Superior temporal gyrus (tissue), 1 donor: Measurements from ENCODE around the gene FKBP15.
A peak's percentile ranks its signal among the peaks of the same experiment; 100 is the strongest.

ENCODE experiments used
- DNase-seq: peaks from one replicate; pipeline ENCODE4 v3.0.0-alpha.2; 2016; ENCODE audit errors: extremely low spot score

FKBP15 gene

GRCh38 chr9:113184539-113184938, 36.5 kb downstream of the FKBP15 start:
- no peak for DNase-seq

GRCh38 chr9:113183956-113184488, 37.1 kb downstream of the FKBP15 start:
- DNase-seq, result no peak

GRCh38 chr9:113181165-113181564, 39.9 kb downstream of the FKBP15 start:
- no peak for DNase-seq

- no peak for DNase-seq
Observed at GRCh38 chr9:113179839-113180238, 41.2 kb downstream of the FKBP15 start.

GRCh38 chr9:113178087-113178486, 43.0 kb downstream of the FKBP15 start:
- DNase-seq, result no peak

- DNase-seq, result no peak
Observed at GRCh38 chr9:113177251-113177650, 43.8 kb downstream of the FKBP15 start.

- no peak for DNase-seq
Observed at GRCh38 chr9:113176803-113177202, 44.3 kb downstream of the FKBP15 start.

GRCh38 chr9:113173341-113173740, 47.7 kb downstream of the FKBP15 start:
- DNase-seq, result no peak

GRCh38 chr9:113168809-113169208, 52.3 kb downstream of the FKBP15 start:
- DNase-seq, result no peak

GRCh38 chr9:113166039-113166438, 55.0 kb downstream of the FKBP15 start:
- DNase-seq, result no peak

- DNase-seq, result peak; percentile 87
Observed at GRCh38 chr9:113164536-113165300, 56.4 kb downstream of the FKBP15 start.

GRCh38 chr9:113163001-113163400, 58.1 kb downstream of the FKBP15 start:
- DNase-seq, result no peak

- DNase-seq, result no peak
Observed at GRCh38 chr9:113160571-113160970, 60.5 kb downstream of the FKBP15 start.

- no peak for DNase-seq
Observed at GRCh38 chr9:113158446-113158845, 62.6 kb downstream of the FKBP15 start.

GRCh38 chr9:113156880-113157279, 64.2 kb downstream of the FKBP15 start:
- no peak for DNase-seq

- DNase-seq, result no peak
Observed at GRCh38 chr9:113155911-113156588, 65.0 kb downstream of the FKBP15 start.

GRCh38 chr9:113154946-113155345, 66.1 kb downstream of the FKBP15 start:
- peak; percentile 32 for DNase-seq

- peak; percentile 72 for DNase-seq
Observed at GRCh38 chr9:113154471-113154870, 66.6 kb downstream of the FKBP15 start.

- DNase-seq, result peak; percentile 48
Observed at GRCh38 chr9:113153599-113153998, 67.5 kb downstream of the FKBP15 start.

- no peak for DNase-seq
Observed at GRCh38 chr9:113152699-113153098, 68.4 kb downstream of the FKBP15 start.

GRCh38 chr9:113151696-113152630, 69.1 kb downstream of the FKBP15 start:
- DNase-seq, result no peak
